K562 treated with DMSO at 1 percent for 12 hours (cell line): ENCODE measurements around the gene SSX4B. TPM values are rescaled to one million over a fixed set of nuclear protein-coding genes. Genes with fewer than 3 reads are reported as not detected.

ENCODE experiments used
- total RNA-seq: library from RNA; unstranded; fragments of 300-600 nt; gene quantifications from 2 replicates; pipeline ENCODE4 v1.2.3, GENCODE V29; 2022; ENCODE audit not compliant: insufficient read depth

SSX4B gene, protein sequence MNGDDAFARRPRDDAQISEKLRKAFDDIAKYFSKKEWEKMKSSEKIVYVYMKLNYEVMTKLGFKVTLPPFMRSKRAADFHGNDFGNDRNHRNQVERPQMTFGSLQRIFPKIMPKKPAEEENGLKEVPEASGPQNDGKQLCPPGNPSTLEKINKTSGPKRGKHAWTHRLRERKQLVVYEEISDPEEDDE
- total RNA-seq, result 11.9 and 31.6 TPM in 2 replicates

DNA sequence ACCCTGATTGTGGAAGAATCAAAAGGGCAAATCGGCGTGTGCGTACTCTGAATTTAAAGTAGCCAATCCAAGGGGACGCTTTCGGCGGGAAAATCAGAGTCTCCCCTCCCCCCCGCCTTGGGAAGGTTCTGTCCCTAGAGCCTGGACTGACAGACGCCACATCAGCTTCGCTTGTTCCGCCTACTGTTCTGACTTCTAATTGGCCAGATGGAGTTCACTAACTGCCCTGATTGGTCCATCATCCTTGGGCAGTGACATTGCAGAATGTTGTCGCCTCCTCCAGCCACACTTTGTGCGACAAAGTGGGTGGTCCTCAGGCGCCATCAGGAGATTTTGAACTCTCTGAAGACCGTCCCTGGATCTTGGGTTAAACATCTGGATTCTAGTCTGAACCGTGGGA, at the start of gene SSX4B:
SSX4B (minus strand) TSS at position 101 of the 400 bp plus-strand sequence. CDS start 588 bp downstream, outside the sequence.

DNA sequence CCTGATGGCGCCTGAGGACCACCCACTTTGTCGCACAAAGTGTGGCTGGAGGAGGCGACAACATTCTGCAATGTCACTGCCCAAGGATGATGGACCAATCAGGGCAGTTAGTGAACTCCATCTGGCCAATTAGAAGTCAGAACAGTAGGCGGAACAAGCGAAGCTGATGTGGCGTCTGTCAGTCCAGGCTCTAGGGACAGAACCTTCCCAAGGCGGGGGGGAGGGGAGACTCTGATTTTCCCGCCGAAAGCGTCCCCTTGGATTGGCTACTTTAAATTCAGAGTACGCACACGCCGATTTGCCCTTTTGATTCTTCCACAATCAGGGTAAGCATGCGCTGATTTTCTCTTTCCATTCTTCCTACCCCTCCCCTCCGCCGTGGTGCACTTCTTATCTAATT, 28.5 kb downstream of the SSX4B start, which contains the start of gene SSX4:
SSX4 (plus strand) TSS at position 301 of the 400 bp plus-strand sequence. CDS start 515 bp downstream, outside the sequence.

DNA sequence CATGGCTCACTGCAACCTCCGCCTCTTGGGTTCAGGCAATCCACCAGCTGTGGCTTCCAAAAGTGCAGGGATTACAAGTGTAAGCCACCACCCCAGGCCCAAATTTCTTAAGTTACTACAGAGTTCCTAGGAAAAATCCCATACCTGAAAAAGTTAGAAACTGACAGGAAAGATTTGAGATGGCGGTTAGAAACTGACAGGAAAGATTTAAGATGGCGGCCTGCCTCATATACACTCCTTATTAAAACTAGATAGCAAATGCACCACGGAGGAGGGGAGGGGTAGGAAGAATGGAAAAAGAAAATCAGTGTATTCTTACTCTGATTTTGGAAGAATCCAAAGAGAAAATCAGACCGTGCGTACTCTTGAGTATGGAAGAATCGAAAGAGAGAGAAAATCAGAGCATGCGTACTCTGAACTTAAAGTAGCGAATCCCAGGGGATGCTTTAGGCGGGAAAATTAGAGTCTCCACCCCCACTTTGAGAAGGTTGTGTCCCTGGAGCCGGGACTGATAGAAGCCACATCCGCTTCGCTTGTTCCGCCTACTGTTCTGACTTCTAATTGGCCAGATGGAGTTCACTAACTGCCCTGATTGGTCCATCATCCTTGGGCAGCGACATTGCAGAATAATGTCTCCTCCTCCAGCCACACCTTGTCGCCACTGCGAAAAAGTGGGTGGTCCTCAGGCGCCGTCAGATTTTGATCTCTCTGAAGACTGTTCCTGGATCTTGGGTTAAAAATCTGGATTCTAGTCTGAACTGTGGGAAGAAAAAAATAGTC, 55.3 kb downstream of the SSX4B start, which contains the start of gene SSX3:
SSX3 (minus strand) TSS at position 389 of the 780 bp plus-strand sequence. CDS start 1,454 bp downstream, outside the sequence.

Other genes starting within 250 kb of the SSX4B start
- gene SSX5, start 215.2 kb downstream of the SSX4B start, total RNA-seq, result 0.80 and 0.82 TPM in 2 replicates
- gene SSX1, start 156.6 kb downstream of the SSX4B start, total RNA-seq, result 69.0 and 130 TPM in 2 replicates
- gene SSX3, start 55.3 kb downstream of the SSX4B start, total RNA-seq, result 38.7 and 53.8 TPM in 2 replicates
- gene SSX4, start 28.4 kb downstream of the SSX4B start, total RNA-seq, result 11.9 TPM in 1 of 2 replicates, not detected in the other
- 22.5 and 26.1 TPM in 2 replicates for gene SLC38A5, start 58.3 kb upstream of the SSX4B start, total RNA-seq
- 45.8 and 46.9 TPM in 2 replicates for gene FTSJ1, start 64.2 kb upstream of the SSX4B start, total RNA-seq
- gene PORCN, start 97.0 kb upstream of the SSX4B start, total RNA-seq, result 7.9 and 8.0 TPM in 2 replicates
- 202 and 265 TPM in 2 replicates for gene EBP, start 109.8 kb upstream of the SSX4B start, total RNA-seq
- gene TBC1D25, start 127.8 kb upstream of the SSX4B start, total RNA-seq, result 5.4 and 10.4 TPM in 2 replicates
- 63.3 and 112 TPM in 2 replicates for gene RBM3, start 162.5 kb upstream of the SSX4B start, total RNA-seq
- gene WDR13, start 185.5 kb upstream of the SSX4B start, total RNA-seq, result 63.2 and 89.3 TPM in 2 replicates